Keratinocyte (primary cell): ENCODE results near the gene SEPTIN10. TPM values are rescaled to one million over a fixed set of nuclear protein-coding genes. Genes with fewer than 3 reads are reported as not detected.

Experiments
- DNase-seq: peaks from one replicate; pipeline ENCODE4 v3.0.0-alpha.2; 2011; ENCODE audit warnings: low read depth, missing footprints, low spot score
- FAIRE-seq: peaks from 2 replicates; lab custom pipeline; 2011; peaks lifted over from hg19 to GRCh38; lab: Jason Lieb, UNC
- H2AFZ ChIP-seq: 2 replicates; pipeline ENCODE4 v1.6.0; 2012; ENCODE audit warnings: low read length, control low read depth, inconsistent platforms; ENCODE audit not compliant: control insufficient read depth
- H3K27ac ChIP-seq: 2 replicates; pipeline ENCODE4 v1.5.1; 2011; ENCODE audit warnings: low read length; ENCODE audit not compliant: control insufficient read depth, insufficient read depth
- H3K27me3 ChIP-seq: 3 replicates; pipeline ENCODE4 v1.6.0; 2011; ENCODE audit warnings: low read length; ENCODE audit not compliant: control insufficient read depth, insufficient read depth; ENCODE audit errors: extremely low read depth
- H3K36me3 ChIP-seq, 2 experiments: 2 replicates in 1 of 2; 3 replicates in 1 of 2; pipeline ENCODE4 v1.5.1; 2011; ENCODE audit warnings: low read length in 2 of 2, mild to moderate bottlenecking in 1 of 2; ENCODE audit not compliant: control insufficient read depth in 2 of 2, insufficient read depth in 2 of 2; ENCODE audit errors: extremely low read depth in 1 of 2
- H3K4me1 ChIP-seq: 3 replicates; pipeline ENCODE4 v1.5.1; 2011; ENCODE audit warnings: low read length; ENCODE audit not compliant: control insufficient read depth, insufficient read depth; ENCODE audit errors: extremely low read depth
- H3K4me2 ChIP-seq: 3 replicates; pipeline ENCODE4 v1.6.0; 2011; ENCODE audit warnings: low read depth, low read length; ENCODE audit not compliant: control insufficient read depth, insufficient read depth; ENCODE audit errors: extremely low read depth
- H3K4me3 ChIP-seq, 3 experiments: fragments of 200-600 bp in 1 of 3; sonication (generic) in 1 of 3; 2 replicates in 2 of 3; 3 replicates in 1 of 3; pipeline ENCODE4 v1.5.1; 2011 to 2016; ENCODE audit warnings: low read length in 3 of 3, mild to moderate bottlenecking in 3 of 3, control low read depth in 2 of 3, inconsistent platforms in 1 of 3, low read depth in 1 of 3, mixed read lengths in 1 of 3, mixed run types in 1 of 3, moderate library complexity in 1 of 3; ENCODE audit not compliant: control insufficient read depth in 2 of 3, insufficient read depth in 2 of 3; ENCODE audit errors: extremely low read depth in 1 of 3
- H3K79me2 ChIP-seq: 2 replicates; pipeline ENCODE4 v1.6.0; 2012; ENCODE audit warnings: low read length; ENCODE audit not compliant: control insufficient read depth, insufficient read depth
- H3K9ac ChIP-seq: 3 replicates; pipeline ENCODE4 v1.6.0; 2011; ENCODE audit warnings: low read length; ENCODE audit not compliant: control insufficient read depth, insufficient read depth; ENCODE audit errors: extremely low read depth
- H3K9me1 ChIP-seq: 3 replicates; pipeline ENCODE4 v1.6.0; 2011; ENCODE audit warnings: low read length; ENCODE audit not compliant: control insufficient read depth, insufficient read depth; ENCODE audit errors: extremely low read depth
- H3K9me3 ChIP-seq: 2 replicates; pipeline ENCODE4 v1.5.1; 2012; ENCODE audit warnings: low read depth, low read length; ENCODE audit not compliant: control insufficient read depth
- H4K20me1 ChIP-seq: 3 replicates; pipeline ENCODE4 v1.6.0; 2011; ENCODE audit warnings: low read length; ENCODE audit not compliant: control insufficient read depth, insufficient read depth; ENCODE audit errors: extremely low read depth
- EZH2 ChIP-seq: IDR thresholded peaks from one replicate; pipeline ENCODE4 v1.6.1; 2012; ENCODE audit warnings: inconsistent platforms, mild to moderate bottlenecking, low read length, moderate library complexity
- dilution Hi-C: fragments of 300-500 bp; cut with MboI; formaldehyde crosslinking; loops from one replicate; pipeline ENCODE4 v1.7.0; 2020; ENCODE audit warnings: low sequenced_read_pairs; ENCODE audit not compliant: extremely low pct_ligation_motif_present
- polyA plus RNA-seq, 5 experiments: library from polyadenylated mRNA; depleted of rRNA in 3 of 5; stranded (reverse) in 3 of 5; stranded (forward) in 1 of 5; unstranded in 1 of 5; fragments of >200 nt; gene quantifications; 1 replicate in 1 of 5; 2 replicates in 3 of 5; 3 replicates in 1 of 5; pipeline versions ENCODE4 v1.2.1 to v1.2.3, GENCODE V29; 2011 to 2012; ENCODE audit warnings: missing spikeins in 2 of 5, low read depth in 1 of 5, low replicate concordance in 1 of 5
- TF ChIP-seq, protein P1 (sequence below), 3 experiments: IDR thresholded peaks in 1 of 3; conservative IDR thresholded peaks in 1 of 3; optimal IDR thresholded peaks in 1 of 3; 2 replicates in 2 of 3; 3 replicates in 1 of 3; pipeline versions ENCODE3 to v1.5.1; 2011; ENCODE audit warnings: low read length in 3 of 3, mild to moderate bottlenecking in 3 of 3, moderate library complexity in 2 of 3, control low read depth in 1 of 3, inconsistent platforms in 1 of 3; ENCODE audit not compliant: insufficient read depth in 2 of 3; ENCODE audit errors: extremely low read depth in 1 of 3

SEPTIN10 gene
- polyA plus RNA-seq, 1 donor (not counting 4 experiments of a cell fraction or from before 2014, with no cell fraction given) = 72.6 TPM

DNA sequence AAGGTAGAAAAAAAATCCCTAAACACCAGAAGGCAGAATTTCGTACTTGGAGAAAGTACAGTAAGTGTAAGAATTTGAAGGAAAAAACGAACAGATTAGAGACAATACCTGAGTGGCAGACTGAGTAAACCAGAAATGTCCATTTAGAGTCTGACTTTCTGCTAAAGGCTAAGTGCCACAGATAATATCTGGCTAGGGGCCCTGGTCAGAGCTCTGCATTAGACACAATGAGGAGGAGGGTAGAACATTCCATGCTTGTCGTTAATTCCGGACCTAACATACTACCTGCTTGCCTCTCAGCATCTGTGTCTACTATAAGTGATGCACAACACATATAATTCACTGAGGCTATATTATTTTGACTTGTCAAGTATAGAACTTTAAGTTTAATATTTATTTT, 18.1 kb downstream of the SEPTIN10 start:
- peaks cover 5% of the 10 kb centered on the region for H4K20me1 ChIP-seq
- TF ChIP-seq EZH2 = no peak
- TF ChIP-seq, protein P1, sequence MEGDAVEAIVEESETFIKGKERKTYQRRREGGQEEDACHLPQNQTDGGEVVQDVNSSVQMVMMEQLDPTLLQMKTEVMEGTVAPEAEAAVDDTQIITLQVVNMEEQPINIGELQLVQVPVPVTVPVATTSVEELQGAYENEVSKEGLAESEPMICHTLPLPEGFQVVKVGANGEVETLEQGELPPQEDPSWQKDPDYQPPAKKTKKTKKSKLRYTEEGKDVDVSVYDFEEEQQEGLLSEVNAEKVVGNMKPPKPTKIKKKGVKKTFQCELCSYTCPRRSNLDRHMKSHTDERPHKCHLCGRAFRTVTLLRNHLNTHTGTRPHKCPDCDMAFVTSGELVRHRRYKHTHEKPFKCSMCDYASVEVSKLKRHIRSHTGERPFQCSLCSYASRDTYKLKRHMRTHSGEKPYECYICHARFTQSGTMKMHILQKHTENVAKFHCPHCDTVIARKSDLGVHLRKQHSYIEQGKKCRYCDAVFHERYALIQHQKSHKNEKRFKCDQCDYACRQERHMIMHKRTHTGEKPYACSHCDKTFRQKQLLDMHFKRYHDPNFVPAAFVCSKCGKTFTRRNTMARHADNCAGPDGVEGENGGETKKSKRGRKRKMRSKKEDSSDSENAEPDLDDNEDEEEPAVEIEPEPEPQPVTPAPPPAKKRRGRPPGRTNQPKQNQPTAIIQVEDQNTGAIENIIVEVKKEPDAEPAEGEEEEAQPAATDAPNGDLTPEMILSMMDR (optimal IDR thresholded peaks at IDR 0.05 in 1 of 3, IDR thresholded peaks at IDR 0.05 in 1 of 3, conservative IDR thresholded peaks at IDR 0.05 in 1 of 3; ENCODE audit: extremely low read depth in 1 of 3, insufficient read depth in 2 of 3, low read length in 3 of 3) = no peak
- DNase-seq (no peak), FAIRE-seq (no peak)
- no peaks in the 10 kb centered on the region for H3K27me3 ChIP-seq
- no peak overlapping the region for H3K4me3 ChIP-seq
- no peak overlapping the region for H3K4me2 ChIP-seq
- H3K9ac ChIP-seq = no peak overlapping the region
- no peaks in the 10 kb centered on the region for H3K9me3 ChIP-seq
- H3K79me2 ChIP-seq = peaks cover 74% of the 10 kb centered on the region
- H3K9me1 ChIP-seq = peaks cover 4% of the 10 kb centered on the region
- H3K4me1 ChIP-seq = peaks cover 14% of the 10 kb centered on the region
- peaks cover 4 to 9% of the 10 kb centered on the region in 2 experiments for H3K36me3 ChIP-seq
- dilution Hi-C loops = no loop called here
- no peak overlapping the region for H3K27ac ChIP-seq
- H2AFZ ChIP-seq = no peak overlapping the region

DNA sequence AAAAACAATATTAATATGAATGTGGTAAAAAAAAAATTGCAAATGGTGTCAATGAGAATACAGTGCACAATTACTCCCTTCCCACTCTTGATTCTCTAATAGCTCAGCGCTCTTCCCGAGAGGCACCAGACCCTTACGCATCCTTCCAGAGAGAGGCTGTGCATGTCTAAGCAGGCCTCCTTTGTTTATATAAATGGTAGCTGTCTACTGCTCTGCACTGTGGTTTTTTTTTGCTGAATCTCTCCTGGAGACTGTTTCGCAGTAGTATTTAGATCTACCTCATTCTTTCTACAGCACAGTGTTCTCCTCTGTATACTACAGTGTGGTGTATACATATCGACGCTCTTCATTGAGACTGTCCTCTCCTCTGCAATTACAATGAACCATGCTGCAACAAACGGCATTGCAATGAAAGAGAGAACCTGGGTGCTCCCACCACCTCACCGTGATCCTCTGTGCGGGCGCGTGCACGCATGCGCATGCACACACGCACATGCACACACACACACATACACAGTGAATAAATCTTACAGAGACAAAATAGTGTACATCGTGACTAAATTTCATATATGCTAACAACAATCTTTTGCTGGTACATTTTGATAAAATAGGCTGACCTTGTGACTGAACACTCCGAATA, 19.4 kb downstream of the SEPTIN10 start:
- Histone ChIP-seq H2AFZ (no peak overlapping the region), H3K27ac (peak overlapping the region; percentile 56), H3K9ac (no peak overlapping the region), H3K36me3 (peaks cover 4 to 11% of the 10 kb centered on the region in 2 experiments), H4K20me1 (peaks cover 5% of the 10 kb centered on the region), H3K4me1 (peaks cover 18% of the 10 kb centered on the region), H3K27me3 (no peaks in the 10 kb centered on the region), H3K4me3 (peak overlapping the region in 2 of 3 experiments; percentile 48), H3K79me2 (peaks cover 73% of the 10 kb centered on the region), H3K9me3 (no peaks in the 10 kb centered on the region), H3K9me1 (peaks cover 4% of the 10 kb centered on the region), H3K4me2 (peak overlapping the region; percentile 83)
- FAIRE-seq (peak; percentile 74), DNase-seq (no peak)
- dilution Hi-C loops = no loop called here
- TF ChIP-seq, protein P1 (optimal IDR thresholded peaks at IDR 0.05 in 1 of 3, IDR thresholded peaks at IDR 0.05 in 1 of 3, conservative IDR thresholded peaks at IDR 0.05 in 1 of 3; ENCODE audit: extremely low read depth in 1 of 3, insufficient read depth in 2 of 3, low read length in 3 of 3) = no peak
- no peak for TF ChIP-seq EZH2
